ENCODE data around the gene SLC17A4. TPM values are rescaled to one million over a fixed set of nuclear protein-coding genes. Genes with fewer than 3 reads are reported as not detected.

The SLC17A4 gene
- total RNA-seq, 1 donor from 2014 or later, result not detected

GRCh38 chr6:25731721-25732120, 22.8 kb upstream of the SLC17A4 start:
- H3K9ac ChIP-seq (ENCODE audit: low read length), result no peak overlapping the region
- no peak overlapping the region for H3K27ac Mint-ChIP-seq (ENCODE audit: unreplicated experiment)
- no peaks in the 10 kb centered on the region for H3K36me3 ChIP-seq (ENCODE audit: insufficient read depth, low read length)
- DNase-seq (ENCODE audit: low read depth) (no peak), FAIRE-seq (no peak)
- TF ChIP-seq, protein P1, sequence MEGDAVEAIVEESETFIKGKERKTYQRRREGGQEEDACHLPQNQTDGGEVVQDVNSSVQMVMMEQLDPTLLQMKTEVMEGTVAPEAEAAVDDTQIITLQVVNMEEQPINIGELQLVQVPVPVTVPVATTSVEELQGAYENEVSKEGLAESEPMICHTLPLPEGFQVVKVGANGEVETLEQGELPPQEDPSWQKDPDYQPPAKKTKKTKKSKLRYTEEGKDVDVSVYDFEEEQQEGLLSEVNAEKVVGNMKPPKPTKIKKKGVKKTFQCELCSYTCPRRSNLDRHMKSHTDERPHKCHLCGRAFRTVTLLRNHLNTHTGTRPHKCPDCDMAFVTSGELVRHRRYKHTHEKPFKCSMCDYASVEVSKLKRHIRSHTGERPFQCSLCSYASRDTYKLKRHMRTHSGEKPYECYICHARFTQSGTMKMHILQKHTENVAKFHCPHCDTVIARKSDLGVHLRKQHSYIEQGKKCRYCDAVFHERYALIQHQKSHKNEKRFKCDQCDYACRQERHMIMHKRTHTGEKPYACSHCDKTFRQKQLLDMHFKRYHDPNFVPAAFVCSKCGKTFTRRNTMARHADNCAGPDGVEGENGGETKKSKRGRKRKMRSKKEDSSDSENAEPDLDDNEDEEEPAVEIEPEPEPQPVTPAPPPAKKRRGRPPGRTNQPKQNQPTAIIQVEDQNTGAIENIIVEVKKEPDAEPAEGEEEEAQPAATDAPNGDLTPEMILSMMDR (IDR thresholded peaks at IDR 0.05; ENCODE audit: insufficient read depth, low read depth, low read length), result no peak
- H3K79me2 ChIP-seq (ENCODE audit: insufficient read depth, low read length), result no peaks in the 10 kb centered on the region
- no peak overlapping the region for H3K4me2 ChIP-seq (ENCODE audit: low read length)
- no peak overlapping the region for H3K4me3 ChIP-seq (ENCODE audit: insufficient read depth, low read depth, low read length)
- no peaks in the 10 kb centered on the region for H3K4me1 Mint-ChIP-seq (ENCODE audit: low read depth, unreplicated experiment)
- H3K36me3 Mint-ChIP-seq (ENCODE audit: low read depth, unreplicated experiment), result no peaks in the 10 kb centered on the region
- no peak overlapping the region for H3K4me3 Mint-ChIP-seq (ENCODE audit: unreplicated experiment)
- no peaks in the 10 kb centered on the region for H3K4me1 ChIP-seq (ENCODE audit: insufficient read depth, low read length)
- no peaks in the 10 kb centered on the region for H3K27me3 Mint-ChIP-seq (ENCODE audit: low read depth, unreplicated experiment)
- peaks cover 3% of the 10 kb centered on the region for H3K9me3 Mint-ChIP-seq (ENCODE audit: unreplicated experiment)
- no peak overlapping the region for H3K27ac ChIP-seq (ENCODE audit: low read depth, low read length)
- peaks cover 3% of the 10 kb centered on the region for H3K9me3 ChIP-seq (ENCODE audit: insufficient read depth, low read depth, low read length)
- H3K27me3 ChIP-seq (ENCODE audit: insufficient read depth, low read length), result no peaks in the 10 kb centered on the region
- H2AFZ ChIP-seq (ENCODE audit: low read depth, low read length), result no peak overlapping the region
- no peaks in the 10 kb centered on the region for H4K20me1 ChIP-seq (ENCODE audit: insufficient read depth, low read length)

DNA sequence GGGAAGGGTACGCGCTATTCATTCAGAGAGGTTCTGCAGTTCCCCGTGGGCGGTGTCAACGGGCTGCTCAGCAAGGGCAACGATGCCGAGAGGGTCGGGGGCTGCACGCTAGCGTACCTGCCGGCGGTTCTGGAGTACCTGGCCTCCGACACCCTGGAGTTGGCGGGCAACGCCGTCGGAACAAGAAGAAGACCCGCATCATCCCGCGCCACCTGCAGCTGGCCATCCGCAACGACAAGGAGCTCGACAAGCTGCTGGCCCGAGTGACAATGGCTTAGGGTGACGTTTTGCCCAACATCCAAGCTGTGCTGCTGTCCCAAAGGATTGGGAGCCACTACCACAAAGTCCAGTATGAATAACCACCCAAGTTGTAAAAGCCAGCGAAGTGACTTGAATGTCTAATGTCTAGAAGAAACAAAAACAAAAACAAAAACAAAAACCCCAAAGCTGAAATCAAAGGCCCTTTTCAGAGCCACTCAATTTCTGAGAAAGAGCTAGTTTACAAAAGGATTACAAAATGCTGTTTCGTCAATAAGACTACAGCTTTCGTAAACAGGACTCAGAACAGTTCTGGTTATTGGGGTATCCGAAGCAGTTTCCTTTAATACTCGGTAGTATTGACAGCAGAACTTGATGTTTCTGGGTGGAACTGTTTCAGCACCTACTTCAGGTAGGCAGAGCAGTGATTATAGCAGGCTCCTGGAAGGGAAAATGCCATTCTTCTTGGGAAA, 21.9 kb upstream of the SLC17A4 start:
- Histone ChIP-seq H3K4me3 (ENCODE audit: insufficient read depth, low read depth, low read length) (no peak overlapping the region), H3K4me2 (ENCODE audit: low read length) (no peak overlapping the region), H3K36me3 (ENCODE audit: insufficient read depth, low read length) (no peaks in the 10 kb centered on the region), H4K20me1 (ENCODE audit: insufficient read depth, low read length) (no peaks in the 10 kb centered on the region), H3K27ac (ENCODE audit: low read depth, low read length) (no peak overlapping the region), H3K4me1 (ENCODE audit: insufficient read depth, low read length) (no peaks in the 10 kb centered on the region), H3K9me3 (ENCODE audit: insufficient read depth, low read depth, low read length) (peaks cover 7% of the 10 kb centered on the region), H2AFZ (ENCODE audit: low read depth, low read length) (no peak overlapping the region), H3K27me3 (ENCODE audit: insufficient read depth, low read length) (no peaks in the 10 kb centered on the region), H3K79me2 (ENCODE audit: insufficient read depth, low read length) (no peaks in the 10 kb centered on the region), H3K9ac (ENCODE audit: low read length) (no peak overlapping the region)
- TF ChIP-seq, protein P1 (IDR thresholded peaks at IDR 0.05; ENCODE audit: insufficient read depth, low read depth, low read length), result no peak
- no peak for TF ChIP-seq EZH2 (IDR thresholded peaks at IDR 0.05; ENCODE audit: insufficient read depth, low read length)
- peaks cover 4% of the 10 kb centered on the region for H3K9me3 Mint-ChIP-seq (ENCODE audit: unreplicated experiment)
- DNase-seq (ENCODE audit: low read depth) (no peak), FAIRE-seq (no peak)
- no peak overlapping the region for H3K27ac Mint-ChIP-seq (ENCODE audit: unreplicated experiment)
- no peaks in the 10 kb centered on the region for H3K27me3 Mint-ChIP-seq (ENCODE audit: low read depth, unreplicated experiment)
- no peaks in the 10 kb centered on the region for H3K4me1 Mint-ChIP-seq (ENCODE audit: low read depth, unreplicated experiment)
- H3K4me3 Mint-ChIP-seq (ENCODE audit: unreplicated experiment), result no peak overlapping the region
- H3K36me3 Mint-ChIP-seq (ENCODE audit: low read depth, unreplicated experiment), result no peaks in the 10 kb centered on the region

- FAIRE-seq (no peak), DNase-seq (ENCODE audit: low read depth) (no peak)
- Histone ChIP-seq H3K79me2 (ENCODE audit: insufficient read depth, low read length) (no peaks in the 10 kb centered on the region), H3K4me1 (ENCODE audit: insufficient read depth, low read length) (no peaks in the 10 kb centered on the region), H3K4me2 (ENCODE audit: low read length) (no peak overlapping the region), H3K9ac (ENCODE audit: low read length) (no peak overlapping the region), H3K4me3 (ENCODE audit: insufficient read depth, low read depth, low read length) (no peak overlapping the region), H2AFZ (ENCODE audit: low read depth, low read length) (no peak overlapping the region), H3K27me3 (ENCODE audit: insufficient read depth, low read length) (no peaks in the 10 kb centered on the region), H3K36me3 (ENCODE audit: insufficient read depth, low read length) (no peaks in the 10 kb centered on the region), H3K27ac (ENCODE audit: low read depth, low read length) (no peak overlapping the region), H4K20me1 (ENCODE audit: insufficient read depth, low read length) (no peaks in the 10 kb centered on the region), H3K9me3 (ENCODE audit: insufficient read depth, low read depth, low read length) (peaks cover 7% of the 10 kb centered on the region)
- H3K27ac Mint-ChIP-seq (ENCODE audit: unreplicated experiment), result no peak overlapping the region
- H3K4me3 Mint-ChIP-seq (ENCODE audit: unreplicated experiment), result no peak overlapping the region
- H3K36me3 Mint-ChIP-seq (ENCODE audit: low read depth, unreplicated experiment), result no peaks in the 10 kb centered on the region
- H3K9me3 Mint-ChIP-seq (ENCODE audit: unreplicated experiment), result peaks cover 4% of the 10 kb centered on the region
- H3K27me3 Mint-ChIP-seq (ENCODE audit: low read depth, unreplicated experiment), result no peaks in the 10 kb centered on the region
- H3K4me1 Mint-ChIP-seq (ENCODE audit: low read depth, unreplicated experiment), result no peaks in the 10 kb centered on the region
- TF ChIP-seq EZH2 (IDR thresholded peaks at IDR 0.05; ENCODE audit: insufficient read depth, low read length), result no peak
- TF ChIP-seq, protein P1 (IDR thresholded peaks at IDR 0.05; ENCODE audit: insufficient read depth, low read depth, low read length), result no peak
Observed at GRCh38 chr6:25735261-25735660, 19.3 kb upstream of the SLC17A4 start.

Data from astrocyte (in vitro differentiated cells and primary cell).